CD4-positive, alpha-beta T cell treated with Interleukin-15 for 4 hours (primary cell): ENCODE data around the gene UNC45A.
A peak's percentile ranks its signal among the peaks of the same experiment; 100 is the strongest.

ENCODE experiments used
- DNase-seq: peaks from one replicate; pipeline ENCODE4 v3.0.0-alpha.2; 2020; ENCODE audit warnings: low spot score

UNC45A gene

GRCh38 chr15:90967206-90967605, 32.1 kb downstream of the UNC45A start:
- DNase-seq = no peak

- no peak for DNase-seq
These were observed 33.3 kb downstream of the UNC45A start for GRCh38 chr15:90968434-90968833.

GRCh38 chr15:90970274-90970673, 35.2 kb downstream of the UNC45A start:
- no peak for DNase-seq

GRCh38 chr15:90972133-90972532, 37.0 kb downstream of the UNC45A start:
- DNase-seq = no peak

- no peak for DNase-seq
These were observed 39.1 kb downstream of the UNC45A start for GRCh38 chr15:90974216-90974615.

GRCh38 chr15:90979582-90979981, 44.5 kb downstream of the UNC45A start:
- no peak for DNase-seq

- DNase-seq = no peak
These were observed 46.6 kb downstream of the UNC45A start for GRCh38 chr15:90981681-90982080.

GRCh38 chr15:90982135-90982534, 47.0 kb downstream of the UNC45A start:
- no peak for DNase-seq

GRCh38 chr15:90986790-90987507, 51.9 kb downstream of the UNC45A start:
- no peak for DNase-seq

- no peak for DNase-seq
These were observed 52.6 kb downstream of the UNC45A start for GRCh38 chr15:90987561-90988141.

- DNase-seq = no peak
These were observed 53.2 kb downstream of the UNC45A start for GRCh38 chr15:90988296-90988695.

GRCh38 chr15:90989040-90989768, 54.1 kb downstream of the UNC45A start:
- no peak for DNase-seq

GRCh38 chr15:90990446-90990845, 55.4 kb downstream of the UNC45A start:
- DNase-seq = no peak

GRCh38 chr15:90991587-90992285, 56.7 kb downstream of the UNC45A start:
- DNase-seq = no peak

- DNase-seq = no peak
These were observed 59.0 kb downstream of the UNC45A start for GRCh38 chr15:90994059-90994416.

GRCh38 chr15:90994417-90995311, 59.6 kb downstream of the UNC45A start, which contains the start of gene PRC1:
PRC1 (minus strand) TSS chr15:90994535; CDS start chr15:90994417, 118 bp downstream.
- DNase-seq = peak; percentile 95

GRCh38 chr15:90998737-90999136, 63.7 kb downstream of the UNC45A start:
- DNase-seq = no peak

- no peak for DNase-seq
These were observed 66.1 kb downstream of the UNC45A start for GRCh38 chr15:91001209-91001608.
